B cell (primary cell): Measurements from ENCODE around the gene PLEKHH1. TPM values are rescaled to one million over a fixed set of nuclear protein-coding genes. Genes with fewer than 3 reads are reported as not detected.

ENCODE experiments used
- ATAC-seq: fragments of 200-7000 bp; cut with Tn5 transposase; one replicate; pipeline ENCODE4 v1.10.0; 2021; ENCODE audit warnings: low read depth, mild to moderate bottlenecking, moderate number of reproducible peaks, moderate library complexity
- CTCF ChIA-PET: fragments of 350-600 bp; sonication (Branson Sonifier 250); formaldehyde crosslinking; loops from one replicate; lab custom pipeline; 2021; ENCODE audit warnings: antibody characterized with exemption, inconsistent platforms; lab: Charles Lee
- POLR2A ChIA-PET: fragments of 350-600 bp; sonication (Branson Sonifier 250); formaldehyde crosslinking; loops from one replicate; lab custom pipeline; 2021; ENCODE audit warnings: antibody characterized with exemption; lab: Charles Lee
- DNase-seq: peaks from one replicate; pipeline ENCODE4 v3.0.0; 2013
- H2AFZ ChIP-seq: 2 replicates; pipeline ENCODE4 v1.6.1; 2012; ENCODE audit warnings: mild to moderate bottlenecking, low read depth, low read length; ENCODE audit not compliant: insufficient read depth, poor library complexity, severe bottlenecking
- H3K27ac ChIP-seq, 2 donors: 1 replicate in 1 of 2; 2 replicates in 1 of 2; pipeline ENCODE4 v1.5.1; 2012 to 2013; ENCODE audit warnings: low read length in 2 of 2, mild to moderate bottlenecking in 2 of 2, moderate library complexity in 1 of 2
- H3K27me3 ChIP-seq, 4 experiments: fragments of 200-600 bp in 1 of 4; sonication (generic) in 1 of 4; replicated peaks in 1 of 4; 1 replicate in 2 of 4; 2 replicates in 2 of 4; pipeline versions ENCODE4 v1.6.1 to v1.7.0; 2013 to 2016; ENCODE audit warnings: low read length in 3 of 4, mild to moderate bottlenecking in 2 of 4, mixed read lengths in 1 of 4, moderate library complexity in 1 of 4; ENCODE audit not compliant: insufficient read depth in 4 of 4, control insufficient read depth in 3 of 4; ENCODE audit errors: control extremely low read depth in 1 of 4
- H3K36me3 ChIP-seq, 2 experiments: replicated peaks in 1 of 2; 1 replicate in 1 of 2; 2 replicates in 1 of 2; pipeline versions ENCODE4 v1.6.1 to v1.7.1; 2013; ENCODE audit warnings: low read length in 1 of 2; ENCODE audit not compliant: insufficient read depth in 2 of 2, control insufficient read depth in 1 of 2; ENCODE audit errors: control extremely low read depth in 1 of 2, extremely low read depth in 1 of 2
- H3K4me1 ChIP-seq, 2 donors: fragments of 200-600 bp in 1 of 2; sonication (generic) in 1 of 2; 1 replicate in 1 of 2; 2 replicates in 1 of 2; pipeline versions ENCODE4 v1.5.1 to v1.6.1; 2013 to 2017; ENCODE audit warnings: low read length in 2 of 2; ENCODE audit not compliant: control insufficient read depth in 2 of 2, insufficient read depth in 2 of 2
- H3K4me2 ChIP-seq: replicated peaks from 2 replicates; pipeline ENCODE3; 2012; ENCODE audit warnings: mild to moderate bottlenecking, low read depth, low read length; ENCODE audit not compliant: poor library complexity, severe bottlenecking
- H3K4me3 ChIP-seq, 5 experiments: fragments of 200-600 bp in 1 of 5; sonication (generic) in 1 of 5; 1 replicate in 3 of 5; 2 replicates in 2 of 5; pipeline versions ENCODE4 v1.5.1 to v1.7.0; 2011 to 2016; ENCODE audit warnings: low read length in 4 of 5, mild to moderate bottlenecking in 4 of 5, low read depth in 2 of 5, control low read depth in 1 of 5, moderate library complexity in 1 of 5; ENCODE audit not compliant: insufficient read depth in 1 of 5; ENCODE audit errors: control extremely low read depth in 1 of 5, extremely low read depth in 1 of 5
- H3K79me2 ChIP-seq: fragments of 200-600 bp; sonication (generic); one replicate; pipeline ENCODE4 v1.6.0; 2016; ENCODE audit warnings: low read length; ENCODE audit not compliant: control insufficient read depth, insufficient read depth
- H3K9ac ChIP-seq: fragments of 200-600 bp; sonication (generic); 2 replicates; pipeline ENCODE4 v1.6.1; 2017; ENCODE audit warnings: mild to moderate bottlenecking, low read length, moderate library complexity
- H3K9me3 ChIP-seq, 3 donors: one replicate each; pipeline versions ENCODE4 v1.6.1 to v1.7.1; 2013; ENCODE audit warnings: low read length in 2 of 3; ENCODE audit not compliant: control insufficient read depth in 2 of 3, insufficient read depth in 1 of 3; ENCODE audit errors: control extremely low read depth in 1 of 3
- H4K20me1 ChIP-seq: 2 replicates; pipeline ENCODE4 v1.6.0; 2012; ENCODE audit warnings: mild to moderate bottlenecking, low read length; ENCODE audit not compliant: insufficient read depth, control insufficient read depth, poor library complexity, severe bottlenecking
- H3K27ac Mint-ChIP-seq: one replicate; pipeline ENCODE4 v1.8.0; 2021; ENCODE audit warnings: mixed read lengths
- H3K27me3 Mint-ChIP-seq: one replicate; pipeline ENCODE4 v1.8.0; 2021; ENCODE audit warnings: mixed read lengths
- H3K4me1 Mint-ChIP-seq: one replicate; pipeline ENCODE4 v1.8.0; 2021; ENCODE audit warnings: mixed read lengths
- H3K4me3 Mint-ChIP-seq: one replicate; pipeline ENCODE4 v1.8.0; 2021; ENCODE audit warnings: mixed read lengths
- H3K9me3 Mint-ChIP-seq: one replicate; pipeline ENCODE4 v1.8.0; 2022; ENCODE audit warnings: mixed read lengths; ENCODE audit not compliant: insufficient read depth
- EZH2 ChIP-seq: IDR thresholded peaks from 2 replicates; pipeline ENCODE4 v1.6.1; 2012; ENCODE audit warnings: borderline replicate concordance, low read depth, mild to moderate bottlenecking, moderate library complexity, low read length; ENCODE audit not compliant: insufficient read depth, poor library complexity, severe bottlenecking
- WGBS: methylation state at CpG from one replicate; pipeline ENCODE4 v1.1.5; 2013; ENCODE audit warnings: missing lambda C conversion rate; ENCODE audit not compliant: insufficient coverage; 5-methylcytosine and 5-hydroxymethylcytosine counted together
- intact Hi-C: fragments of 100-400 bp; cut with micrococcal nuclease; formaldehyde crosslinking; loops from one replicate; pipeline ENCODE4 v1.10.0; 2022
- polyA plus RNA-seq: library from polyadenylated mRNA; depleted of rRNA; stranded (reverse); fragments of >200 nt; gene quantifications from 2 replicates; pipeline ENCODE4 v1.2.3, GENCODE V29; 2012
- total RNA-seq, 2 donors: library from RNA; stranded (reverse); fragments of 120-200 nt in 1 of 2; gene quantifications; 1 replicate in 1 of 2; 2 replicates in 1 of 2; pipeline versions ENCODE4 v1.2.3 to v1.2.4, GENCODE V29; 2013 to 2022
- TF ChIP-seq, protein P1 (sequence below): fragments of 200-600 bp; IDR thresholded peaks from one replicate; pipeline ENCODE4 v1.8.0; 2022; ENCODE audit warnings: antibody characterized with exemption, mild to moderate bottlenecking

The PLEKHH1 gene
- total and polyA plus RNA-seq, 2 donors (not counting 1 experiment from before 2014, with no cell fraction given): 0.17 to 0.37 TPM

DNA sequence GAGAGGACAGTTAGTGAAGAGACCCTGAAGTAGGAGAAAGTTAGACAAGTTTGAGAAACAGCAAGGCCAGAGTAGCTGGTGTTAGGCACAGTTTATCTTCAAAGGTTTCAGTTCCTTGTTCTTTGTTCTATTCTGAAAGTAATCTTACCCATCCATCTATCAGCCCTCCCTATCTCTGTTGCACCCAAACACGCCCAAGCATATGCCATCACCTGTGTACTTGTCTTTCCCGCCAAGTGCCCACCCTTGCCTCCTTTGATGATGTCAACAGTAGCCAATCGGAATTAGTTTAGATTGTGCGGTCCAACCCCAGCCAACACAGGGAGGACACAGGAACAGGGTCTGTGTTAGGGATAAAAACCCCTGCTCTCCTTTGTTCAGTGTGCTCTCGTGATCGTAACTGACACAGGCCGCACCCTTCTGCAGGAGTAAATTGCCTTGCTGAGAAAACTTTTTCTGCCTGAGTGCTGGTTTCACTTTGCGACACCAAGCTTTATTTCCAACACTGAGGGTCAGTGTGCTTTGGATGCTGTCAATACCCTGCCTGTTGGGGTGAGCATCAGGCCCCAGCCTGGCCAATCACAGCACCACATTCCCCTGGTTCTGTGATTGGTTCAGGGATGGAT lies 39.9 kb upstream of the PLEKHH1 start:
- peak; percentile 54 for DNase-seq
- H3K4me3 ChIP-seq: peak overlapping the region in 1 of 5 experiments; percentile 3
- H4K20me1 ChIP-seq: no peaks in the 10 kb centered on the region
- ATAC-seq: peak; percentile 7
- H3K9me3 Mint-ChIP-seq: peaks cover 2% of the 10 kb centered on the region
- peaks cover 14% of the 10 kb centered on the region for H3K79me2 ChIP-seq
- H3K4me2 ChIP-seq: peak overlapping the region; percentile 45
- TF ChIP-seq, protein P1, sequence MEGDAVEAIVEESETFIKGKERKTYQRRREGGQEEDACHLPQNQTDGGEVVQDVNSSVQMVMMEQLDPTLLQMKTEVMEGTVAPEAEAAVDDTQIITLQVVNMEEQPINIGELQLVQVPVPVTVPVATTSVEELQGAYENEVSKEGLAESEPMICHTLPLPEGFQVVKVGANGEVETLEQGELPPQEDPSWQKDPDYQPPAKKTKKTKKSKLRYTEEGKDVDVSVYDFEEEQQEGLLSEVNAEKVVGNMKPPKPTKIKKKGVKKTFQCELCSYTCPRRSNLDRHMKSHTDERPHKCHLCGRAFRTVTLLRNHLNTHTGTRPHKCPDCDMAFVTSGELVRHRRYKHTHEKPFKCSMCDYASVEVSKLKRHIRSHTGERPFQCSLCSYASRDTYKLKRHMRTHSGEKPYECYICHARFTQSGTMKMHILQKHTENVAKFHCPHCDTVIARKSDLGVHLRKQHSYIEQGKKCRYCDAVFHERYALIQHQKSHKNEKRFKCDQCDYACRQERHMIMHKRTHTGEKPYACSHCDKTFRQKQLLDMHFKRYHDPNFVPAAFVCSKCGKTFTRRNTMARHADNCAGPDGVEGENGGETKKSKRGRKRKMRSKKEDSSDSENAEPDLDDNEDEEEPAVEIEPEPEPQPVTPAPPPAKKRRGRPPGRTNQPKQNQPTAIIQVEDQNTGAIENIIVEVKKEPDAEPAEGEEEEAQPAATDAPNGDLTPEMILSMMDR: no peak
- TF ChIP-seq EZH2: no peak
- peak overlapping the region; percentile 80 for H3K27ac Mint-ChIP-seq
- ChIA-PET POLR2A (no interaction called here), CTCF (interaction anchor here (1.1 to 3.6 kb wide), 6 partner anchors 20 to 78 kb away, joined by 3 to 11 read pairs (median 4); no protein-coding TSS in a partner anchor)
- peaks cover 56% of the 10 kb centered on the region for H3K4me1 Mint-ChIP-seq
- H3K27me3 Mint-ChIP-seq: no peaks in the 10 kb centered on the region
- intact Hi-C loops: loop anchor here (1.0 kb wide), 1 partner anchor 40 kb away; the partner anchor contains the start of gene PLEKHH1
- H3K9ac ChIP-seq: peak overlapping the region; percentile 29
- H3K27ac ChIP-seq: peak overlapping the region; percentile 70 to 73
- H2AFZ ChIP-seq: peak overlapping the region; percentile 32
- peak overlapping the region; percentile 55 for H3K4me3 Mint-ChIP-seq
- H3K36me3 ChIP-seq: peaks cover 0 to 4% of the 10 kb centered on the region in 2 experiments
- 98% methylated on average over 6 of the region's 8 CpGs for WGBS
- no peaks in the 10 kb centered on the region for H3K27me3 ChIP-seq
- peaks cover 0 to 42% (median 19%) of the 10 kb centered on the region in 3 donors for H3K9me3 ChIP-seq
- peaks cover 56 to 63% of the 10 kb centered on the region in 2 donors for H3K4me1 ChIP-seq

DNA sequence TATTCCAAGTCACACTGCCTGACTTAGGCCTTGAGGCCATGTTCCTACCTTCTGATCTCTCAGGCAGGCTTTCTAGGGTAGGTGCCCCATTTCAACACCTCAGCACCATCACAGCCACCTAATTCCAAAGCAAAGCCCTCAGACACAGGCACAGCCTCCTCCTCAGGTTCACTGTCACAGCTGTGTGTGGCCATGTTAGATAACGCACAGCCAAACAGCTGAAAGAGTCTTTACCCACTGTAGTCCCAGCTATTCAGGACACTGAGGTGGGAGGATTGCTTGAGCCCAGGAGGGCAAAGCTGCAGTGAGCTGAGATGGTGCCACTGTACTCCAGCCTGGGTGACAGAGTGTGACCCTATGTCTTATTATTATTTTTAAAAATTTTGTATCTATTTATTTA lies 37.3 kb upstream of the PLEKHH1 start:
- H2AFZ ChIP-seq: no peak overlapping the region
- no peak overlapping the region for H3K4me3 ChIP-seq
- Mint-ChIP-seq H3K27ac (no peak overlapping the region), H3K27me3 (no peaks in the 10 kb centered on the region), H3K4me1 (peaks cover 31% of the 10 kb centered on the region), H3K4me3 (no peak overlapping the region), H3K9me3 (peaks cover 2% of the 10 kb centered on the region)
- intact Hi-C loops: no loop called here
- no peaks in the 10 kb centered on the region for H4K20me1 ChIP-seq
- DNase-seq: no peak
- ChIA-PET POLR2A (interaction anchor here (0.6 kb wide), 1 partner anchor 33 kb away, joined by 9 read pairs; no protein-coding TSS in a partner anchor), CTCF (no interaction called here)
- WGBS: 100% methylated on average over 1 of the region's 1 CpG
- no peak overlapping the region for H3K4me2 ChIP-seq
- ATAC-seq: no peak
- H3K27ac ChIP-seq: no peak overlapping the region
- H3K4me1 ChIP-seq: peaks cover 32 to 37% of the 10 kb centered on the region in 2 donors
- H3K9me3 ChIP-seq: peaks cover 0 to 42% (median 19%) of the 10 kb centered on the region in 3 donors
- H3K79me2 ChIP-seq: peaks cover 21% of the 10 kb centered on the region
- TF ChIP-seq EZH2: no peak
- TF ChIP-seq, protein P1: no peak
- H3K36me3 ChIP-seq: peaks cover 0 to 4% of the 10 kb centered on the region in 2 experiments
- H3K9ac ChIP-seq: no peak overlapping the region
- H3K27me3 ChIP-seq: no peaks in the 10 kb centered on the region
